Fibroblast of peridontal ligament (primary cell): ENCODE data around the gene TACC3.
"Not testable (repeated sequence)": the region's sequence is repeated elsewhere in the genome, so short reads cannot be mapped to it uniquely, and the experiment has no call there.

Source experiments
- DNase-seq: peaks from one replicate; pipeline ENCODE4 v3.0.0-alpha.2; 2010; ENCODE audit errors: extremely low read depth

Gene TACC3

GRCh38 chr4:1721003-1721665 is at the start of gene TACC3, which contains the start of gene TMEM129:
TACC3 (plus strand) TSS chr4:1721521; CDS start chr4:1723422, 1,901 bp downstream.
TMEM129 (minus strand) TSS chr4:1721323; CDS start chr4:1720837, 486 bp downstream.
- peak; percentile 88 for DNase-seq

- no peak for DNase-seq
Observed at GRCh38 chr4:1673671-1674070, 47.6 kb upstream of the TACC3 start.

- no peak for DNase-seq
Observed at GRCh38 chr4:1674682-1675081, 46.6 kb upstream of the TACC3 start.

- no peak for DNase-seq
Observed at GRCh38 chr4:1675136-1675801, 46.1 kb upstream of the TACC3 start.

- no peak for DNase-seq
Observed at GRCh38 chr4:1675802-1676137, 45.6 kb upstream of the TACC3 start.

GRCh38 chr4:1676605-1677525 is 44.5 kb upstream of the TACC3 start:
- DNase-seq: no peak

- no peak for DNase-seq
Observed at GRCh38 chr4:1678244-1678643, 43.1 kb upstream of the TACC3 start.

GRCh38 chr4:1682860-1683259 is 38.5 kb upstream of the TACC3 start:
- DNase-seq: no peak

GRCh38 chr4:1683261-1683735 is 38.0 kb upstream of the TACC3 start:
- DNase-seq: peak; percentile 91

- DNase-seq: peak; percentile 73
Observed at GRCh38 chr4:1683736-1684505, 37.4 kb upstream of the TACC3 start, which contains the start of gene FAM53A. FAM53A (minus strand) TSS chr4:1684313; CDS start chr4:1668741, 15,572 bp downstream.

GRCh38 chr4:1684506-1685234 is 36.7 kb upstream of the TACC3 start:
- DNase-seq: no peak

GRCh38 chr4:1685235-1686150 is 35.8 kb upstream of the TACC3 start:
- DNase-seq: no peak

- DNase-seq: no peak
Observed at GRCh38 chr4:1686440-1687036, 34.8 kb upstream of the TACC3 start.

GRCh38 chr4:1690698-1691097 is 30.6 kb upstream of the TACC3 start:
- no peak for DNase-seq

GRCh38 chr4:1691737-1692373 is 29.5 kb upstream of the TACC3 start:
- DNase-seq: no peak

GRCh38 chr4:1693131-1693896 is 28.0 kb upstream of the TACC3 start:
- DNase-seq: peak; percentile 68

GRCh38 chr4:1695913-1696312 is 25.4 kb upstream of the TACC3 start:
- no peak for DNase-seq

- DNase-seq: not testable (repeated sequence)
Observed at GRCh38 chr4:1701671-1702070, 19.6 kb upstream of the TACC3 start.
